DOHH2 (cell line): ENCODE results near the gene URB1.

ENCODE experiments used
- H3F3A ChIP-seq: fragments of 200-600 bp; sonication (generic), shearing (Covaris generic); 2 replicates; pipeline ENCODE4 v1.6.0; 2016; ENCODE audit warnings: antibody characterized with exemption, mild to moderate bottlenecking; ENCODE audit not compliant: control insufficient read depth, insufficient read depth
- H3K27ac ChIP-seq: fragments of 200-600 bp; sonication (generic); 2 replicates; pipeline ENCODE4 v1.5.1; 2014; ENCODE audit warnings: low read depth, mild to moderate bottlenecking, low read length, moderate library complexity
- H3K27me3 ChIP-seq: fragments of 200-600 bp; sonication (generic); 2 replicates; pipeline ENCODE4 v1.6.1; 2014; ENCODE audit warnings: mild to moderate bottlenecking, low read length, mixed read lengths; ENCODE audit not compliant: control insufficient read depth
- H3K36me3 ChIP-seq: fragments of 200-600 bp; sonication (generic); 2 replicates; pipeline ENCODE4 v1.6.1; 2014; ENCODE audit warnings: mild to moderate bottlenecking, low read length, moderate library complexity, mixed read lengths; ENCODE audit not compliant: control insufficient read depth
- H3K4me1 ChIP-seq: fragments of 200-600 bp; sonication (generic); 2 replicates; pipeline ENCODE4 v1.6.1; 2014; ENCODE audit warnings: mild to moderate bottlenecking, low read length, mixed read lengths; ENCODE audit not compliant: control insufficient read depth
- H3K4me2 ChIP-seq: fragments of 200-600 bp; sonication (generic); 2 replicates; pipeline ENCODE4 v1.6.0; 2014; ENCODE audit warnings: mild to moderate bottlenecking, low read length, moderate library complexity
- H3K4me3 ChIP-seq: fragments of 200-600 bp; sonication (generic); 2 replicates; pipeline ENCODE4 v1.5.1; 2014; ENCODE audit warnings: mild to moderate bottlenecking, low read length, mixed read lengths
- H3K79me2 ChIP-seq: fragments of 200-600 bp; sonication (generic); 2 replicates; pipeline ENCODE4 v1.6.1; 2014; ENCODE audit warnings: mild to moderate bottlenecking, low read length, mixed read lengths; ENCODE audit not compliant: control insufficient read depth
- H3K9me2 ChIP-seq: fragments of 200-600 bp; sonication (generic); replicated peaks from 2 replicates; pipeline ENCODE4 v1.6.1; 2014; ENCODE audit warnings: mild to moderate bottlenecking, low read length, mixed read lengths; ENCODE audit not compliant: control insufficient read depth
- H3K9me3 ChIP-seq: fragments of 200-600 bp; sonication (generic); 2 replicates; pipeline ENCODE4 v1.6.1; 2014; ENCODE audit warnings: antibody characterized with exemption, low read length, mixed read lengths; ENCODE audit not compliant: control insufficient read depth, insufficient read depth
- H4K20me1 ChIP-seq: fragments of 200-600 bp; sonication (generic); 2 replicates; pipeline ENCODE4 v1.6.0; 2014; ENCODE audit warnings: low read depth, mild to moderate bottlenecking, antibody characterized with exemption, low read length, moderate library complexity; ENCODE audit not compliant: control insufficient read depth, insufficient read depth
- CTCF ChIP-seq: fragments of 200-600 bp; sonication (generic); IDR thresholded peaks from one replicate; pipeline ENCODE4 v1.5.1; 2014; ENCODE audit warnings: antibody characterized with exemption, mild to moderate bottlenecking, low read depth, low read length; ENCODE audit not compliant: poor library complexity, severe bottlenecking
- EZH2phosphoT487 ChIP-seq: fragments of 200-600 bp; sonication (generic); IDR thresholded peaks from 2 replicates; pipeline ENCODE4 v1.6.1; 2017; ENCODE audit warnings: borderline replicate concordance, mild to moderate bottlenecking, antibody characterized with exemption, low read length, moderate library complexity, mixed read lengths

URB1 gene

GRCh38 chr21:32337206-32337605, 55.6 kb downstream of the URB1 start:
- Histone ChIP-seq H3F3A (no peaks in the 10 kb centered on the region), H3K4me2 (no peak overlapping the region), H3K4me3 (no peak overlapping the region), H3K9me3 (0 out of 2 replicates have a peak, but pooled peaks cover 3% of the 10 kb centered on the region), H3K79me2 (no peaks in the 10 kb centered on the region), H3K36me3 (peaks cover 81% of the 10 kb centered on the region), H4K20me1 (no peaks in the 10 kb centered on the region), H3K27me3 (no peaks in the 10 kb centered on the region), H3K9me2 (no peaks in the 10 kb centered on the region), H3K27ac (no peak overlapping the region), H3K4me1 (peaks cover 14% of the 10 kb centered on the region)
- TF ChIP-seq EZH2phosphoT487, result no peak
- TF ChIP-seq CTCF, result no peak

GRCh38 chr21:32336711-32337110, 56.1 kb downstream of the URB1 start:
- TF ChIP-seq CTCF (no peak), EZH2phosphoT487 (no peak)
- no peaks in the 10 kb centered on the region for H3K9me2 ChIP-seq
- H3K9me3 ChIP-seq, result 0 out of 2 replicates have a peak, but pooled peaks cover 6% of the 10 kb centered on the region
- no peak overlapping the region for H3K4me2 ChIP-seq
- H3K27me3 ChIP-seq, result no peaks in the 10 kb centered on the region
- H4K20me1 ChIP-seq, result no peaks in the 10 kb centered on the region
- no peak overlapping the region for H3K4me3 ChIP-seq
- no peaks in the 10 kb centered on the region for H3F3A ChIP-seq
- peaks cover 84% of the 10 kb centered on the region for H3K36me3 ChIP-seq
- H3K27ac ChIP-seq, result no peak overlapping the region
- H3K4me1 ChIP-seq, result peaks cover 16% of the 10 kb centered on the region
- H3K79me2 ChIP-seq, result no peaks in the 10 kb centered on the region

GRCh38 chr21:32335601-32336575, 56.9 kb downstream of the URB1 start:
- Histone ChIP-seq H4K20me1 (no peaks in the 10 kb centered on the region), H3K9me3 (0 out of 2 replicates have a peak, but pooled peaks cover 6% of the 10 kb centered on the region), H3K4me3 (no peak overlapping the region), H3K27ac (no peak overlapping the region), H3K4me1 (peaks cover 16% of the 10 kb centered on the region), H3K4me2 (no peak overlapping the region), H3F3A (no peaks in the 10 kb centered on the region), H3K27me3 (no peaks in the 10 kb centered on the region), H3K36me3 (peaks cover 85% of the 10 kb centered on the region), H3K79me2 (no peaks in the 10 kb centered on the region), H3K9me2 (no peaks in the 10 kb centered on the region)
- TF ChIP-seq EZH2phosphoT487, result no peak
- TF ChIP-seq CTCF, result no peak
